Cardiac septum (tissue), 1 donor: ENCODE measurements around the gene STARD3. TPM values are rescaled to one million over a fixed set of nuclear protein-coding genes. Genes with fewer than 3 reads are reported as not detected.

ENCODE experiments used
- DNase-seq: peaks from one replicate; pipeline ENCODE4 v3.0.0-alpha.2; 2020; ENCODE audit warnings: low spot score
- intact Hi-C: fragments of 100-400 bp; cut with DNase I; formaldehyde crosslinking; loops from one replicate; pipeline ENCODE4 v1.14.0; 2022
- total RNA-seq: library from RNA; stranded (reverse); fragmentation: NEBNext Ultra II Directional; extraction: Animal tissue kit (Norgen Biotek cat#: 25700); gene quantifications from one replicate; pipeline ENCODE4 v1.2.1, GENCODE V29; 2021
- donor health status: DM: no; HTN: no; CAD: no.

STARD3 gene
- total RNA-seq, 1 donor from 2014 or later, result 21.9 TPM

GRCh38 chr17:39665642-39666224 is 28.8 kb downstream of the STARD3 start:
- intact Hi-C loops, result loop anchor here (2.0 to 5.0 kb wide), 2 partner anchors 13 to 67 kb away; partner anchors contain the start of gene MIEN1
- no peak for DNase-seq

GRCh38 chr17:39666231-39666600 is 29.3 kb downstream of the STARD3 start:
- intact Hi-C loops, result loop anchor here (5.0 kb wide), 1 partner anchor 66 kb away; the partner anchor contains the start of gene MIEN1
- DNase-seq, result no peak

- intact Hi-C loops, result loop anchor here (5.0 kb wide), 1 partner anchor 66 kb away; the partner anchor contains the start of gene MIEN1
- no peak for DNase-seq
These were observed 29.8 kb downstream of the STARD3 start for GRCh38 chr17:39666601-39667261.

GRCh38 chr17:39667262-39667944 is 30.5 kb downstream of the STARD3 start:
- intact Hi-C loops, result loop anchor here (5.0 kb wide), 1 partner anchor 65 kb away; the partner anchor contains the start of gene MIEN1
- no peak for DNase-seq

- intact Hi-C loops, result loop anchor here (5.0 kb wide), 1 partner anchor 64 kb away; the partner anchor contains the start of gene MIEN1
- DNase-seq, result no peak
These were observed 31.3 kb downstream of the STARD3 start, which contains the start of gene PNMT for GRCh38 chr17:39667945-39668924. Gene PNMT (plus strand): TSS chr17:39668453. CDS start chr17:39668476, 23 bp downstream.

- no peak for DNase-seq
- intact Hi-C loops, result loop anchor here (5.0 kb wide), 1 partner anchor 62 kb away; the partner anchor contains the start of gene MIEN1
These were observed 33.2 kb downstream of the STARD3 start for GRCh38 chr17:39669897-39670735.

GRCh38 chr17:39670746-39671145 is 33.8 kb downstream of the STARD3 start:
- DNase-seq, result no peak
- intact Hi-C loops, result no loop called here

GRCh38 chr17:39671651-39672521 is 34.9 kb downstream of the STARD3 start:
- no peak for DNase-seq
- intact Hi-C loops, result no loop called here

GRCh38 chr17:39672522-39673334 is 35.8 kb downstream of the STARD3 start:
- intact Hi-C loops, result no loop called here
- DNase-seq, result no peak

- intact Hi-C loops, result no loop called here
- DNase-seq, result no peak
These were observed 36.6 kb downstream of the STARD3 start for GRCh38 chr17:39673335-39674081.

- intact Hi-C loops, result no loop called here
- DNase-seq, result no peak
These were observed 37.2 kb downstream of the STARD3 start for GRCh38 chr17:39674179-39674578.

GRCh38 chr17:39674702-39675389 is 37.9 kb downstream of the STARD3 start:
- no peak for DNase-seq
- intact Hi-C loops, result no loop called here

GRCh38 chr17:39675390-39676082 is 38.6 kb downstream of the STARD3 start:
- DNase-seq, result no peak
- intact Hi-C loops, result no loop called here

GRCh38 chr17:39676198-39676819 is 39.4 kb downstream of the STARD3 start:
- no peak for DNase-seq
- intact Hi-C loops, result no loop called here
